Upper lobe of left lung (tissue), 6 donors: Measurements from ENCODE around the gene ZIC5. TPM values are rescaled to one million over a fixed set of nuclear protein-coding genes. Genes with fewer than 3 reads are reported as not detected.

Experiments
- ATAC-seq, 2 donors: fragments of 200-7000 bp; cut with Tn5 transposase; one replicate each; pipeline ENCODE4 v1.9.1; 2022; ENCODE audit warnings: mild to moderate bottlenecking in 2 of 2, moderate library complexity in 2 of 2; ENCODE audit not compliant: low FRiP score in 2 of 2
- DNase-seq, 2 donors: peaks; one replicate each; pipeline ENCODE4 v3.0.0-alpha.2; 2019 to 2020
- H3K27ac ChIP-seq, 4 donors: fragments of 200-600 bp; sonication (generic); one replicate each; pipeline ENCODE4 v1.5.1; 2016 to 2019
- H3K27me3 ChIP-seq, 4 donors: fragments of 200-600 bp; sonication (generic); one replicate each; pipeline ENCODE4 v1.5.1; 2017 to 2019
- H3K36me3 ChIP-seq, 4 donors: fragments of 200-600 bp; sonication (generic); one replicate each; pipeline ENCODE4 v1.5.1; 2016 to 2019
- H3K4me1 ChIP-seq, 4 donors: fragments of 200-600 bp; sonication (generic); one replicate each; pipeline ENCODE4 v1.5.1; 2018 to 2019
- H3K4me3 ChIP-seq, 4 donors: fragments of 200-600 bp; sonication (generic); one replicate each; pipeline ENCODE4 v1.5.1; 2017 to 2019; ENCODE audit warnings: mild to moderate bottlenecking in 2 of 4, moderate library complexity in 1 of 4
- H3K9me3 ChIP-seq, 4 donors: fragments of 200-600 bp; sonication (generic); one replicate each; pipeline ENCODE4 v1.5.1; 2018 to 2019
- EP300 ChIP-seq, 4 donors: sonication (generic); formaldehyde crosslinking; IDR thresholded peaks; one replicate each; pipeline ENCODE4 v1.5.1; 2017; ENCODE audit warnings: antibody characterized with exemption in 4 of 4, control low read depth in 2 of 4
- POLR2A ChIP-seq, 4 donors: fragments of 450-650 bp; IDR thresholded peaks; one replicate each; pipeline ENCODE4 v1.5.1; 2016 to 2017; ENCODE audit warnings: antibody characterized with exemption in 4 of 4, mild to moderate bottlenecking in 2 of 4
- POLR2AphosphoS5 ChIP-seq, 2 donors: sonication (generic); formaldehyde crosslinking; IDR thresholded peaks; one replicate each; pipeline ENCODE4 v1.5.1; 2017; ENCODE audit warnings: antibody characterized with exemption in 2 of 2
- WGBS, 2 donors: methylation state at CpG; one replicate each; pipeline ENCODE4 v1.1.5; 2017 to 2018; 5-methylcytosine and 5-hydroxymethylcytosine counted together
- total RNA-seq, 6 donors: library from RNA; depleted of rRNA in 4 of 6; stranded (reverse); fragments of >200 nt in 4 of 6; gene quantifications; one replicate each; pipeline versions ENCODE4 v1.1.0 to v1.2.1, GENCODE V29; 2016 to 2021
- TF ChIP-seq, protein P1 (sequence below), 6 experiments: fragments of 450-650 bp in 4 of 6; fragments of 200-600 bp in 2 of 6; sonication (generic) in 2 of 6; IDR thresholded peaks; one replicate each; pipeline ENCODE4 v1.5.1; 2016 to 2019; ENCODE audit warnings: antibody characterized with exemption in 6 of 6
- donor health status: DM: no; HTN: no; CAD: no; lungs with moderate emphysema.
- donor health status: DM: no; HTN: yes; CAD: no; lungs with severe emphysema.

The ZIC5 gene
- total RNA-seq, 6 donors from 2014 or later, result 0.07 TPM; not detected in 5

DNA sequence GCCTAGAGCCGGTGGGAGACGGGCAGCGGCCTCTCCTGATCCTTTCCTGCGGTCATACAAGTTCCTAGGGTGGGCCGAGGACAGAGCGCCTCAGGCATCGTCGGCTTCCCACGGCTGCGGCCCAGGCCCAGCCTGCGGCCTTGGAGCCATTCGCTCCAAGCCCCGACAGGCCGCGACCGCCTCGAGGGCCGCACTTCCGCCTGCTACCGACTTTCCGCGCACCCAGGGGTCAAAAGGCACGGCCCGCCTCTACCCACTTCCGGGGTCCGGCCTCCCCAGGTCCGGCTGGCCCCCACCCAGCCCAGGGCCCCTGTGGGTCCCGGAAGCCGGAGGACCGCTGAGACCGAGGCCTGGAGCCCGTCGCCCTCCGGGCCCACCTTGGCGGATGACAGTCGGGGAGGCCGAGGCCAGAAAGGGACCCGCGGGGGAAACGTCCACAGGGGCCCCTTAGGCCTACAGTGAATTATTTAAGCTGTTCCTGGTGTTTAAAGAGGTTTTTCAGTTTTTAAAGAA, 26.2 kb upstream of the ZIC5 start:
- TF ChIP-seq, protein P1, sequence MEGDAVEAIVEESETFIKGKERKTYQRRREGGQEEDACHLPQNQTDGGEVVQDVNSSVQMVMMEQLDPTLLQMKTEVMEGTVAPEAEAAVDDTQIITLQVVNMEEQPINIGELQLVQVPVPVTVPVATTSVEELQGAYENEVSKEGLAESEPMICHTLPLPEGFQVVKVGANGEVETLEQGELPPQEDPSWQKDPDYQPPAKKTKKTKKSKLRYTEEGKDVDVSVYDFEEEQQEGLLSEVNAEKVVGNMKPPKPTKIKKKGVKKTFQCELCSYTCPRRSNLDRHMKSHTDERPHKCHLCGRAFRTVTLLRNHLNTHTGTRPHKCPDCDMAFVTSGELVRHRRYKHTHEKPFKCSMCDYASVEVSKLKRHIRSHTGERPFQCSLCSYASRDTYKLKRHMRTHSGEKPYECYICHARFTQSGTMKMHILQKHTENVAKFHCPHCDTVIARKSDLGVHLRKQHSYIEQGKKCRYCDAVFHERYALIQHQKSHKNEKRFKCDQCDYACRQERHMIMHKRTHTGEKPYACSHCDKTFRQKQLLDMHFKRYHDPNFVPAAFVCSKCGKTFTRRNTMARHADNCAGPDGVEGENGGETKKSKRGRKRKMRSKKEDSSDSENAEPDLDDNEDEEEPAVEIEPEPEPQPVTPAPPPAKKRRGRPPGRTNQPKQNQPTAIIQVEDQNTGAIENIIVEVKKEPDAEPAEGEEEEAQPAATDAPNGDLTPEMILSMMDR (IDR thresholded peaks at IDR 0.05), result no peak
- TF ChIP-seq POLR2A (IDR thresholded peaks at IDR 0.05), result no peak
- no peak for TF ChIP-seq POLR2AphosphoS5 (IDR thresholded peaks at IDR 0.05)
- no peak for TF ChIP-seq EP300 (IDR thresholded peaks at IDR 0.05)
- ATAC-seq (peak in 1 of 2 donors; percentile 24), DNase-seq (peak in 1 of 2 donors; percentile 78)
- Histone ChIP-seq H3K4me1 (peaks cover 2 to 17% (median 7%) of the 10 kb centered on the region in 4 donors), H3K9me3 (peaks cover 0 to 8% (median 2%) of the 10 kb centered on the region in 4 donors), H3K27ac (no peak overlapping the region), H3K4me3 (no peak overlapping the region), H3K27me3 (peaks cover 0 to 54% (median 27%) of the 10 kb centered on the region in 4 donors), H3K36me3 (no peaks in the 10 kb centered on the region)
- 43 to 49% methylated on average over 10 to 40 of the region's 40 CpGs for WGBS, 2 donors

DNA sequence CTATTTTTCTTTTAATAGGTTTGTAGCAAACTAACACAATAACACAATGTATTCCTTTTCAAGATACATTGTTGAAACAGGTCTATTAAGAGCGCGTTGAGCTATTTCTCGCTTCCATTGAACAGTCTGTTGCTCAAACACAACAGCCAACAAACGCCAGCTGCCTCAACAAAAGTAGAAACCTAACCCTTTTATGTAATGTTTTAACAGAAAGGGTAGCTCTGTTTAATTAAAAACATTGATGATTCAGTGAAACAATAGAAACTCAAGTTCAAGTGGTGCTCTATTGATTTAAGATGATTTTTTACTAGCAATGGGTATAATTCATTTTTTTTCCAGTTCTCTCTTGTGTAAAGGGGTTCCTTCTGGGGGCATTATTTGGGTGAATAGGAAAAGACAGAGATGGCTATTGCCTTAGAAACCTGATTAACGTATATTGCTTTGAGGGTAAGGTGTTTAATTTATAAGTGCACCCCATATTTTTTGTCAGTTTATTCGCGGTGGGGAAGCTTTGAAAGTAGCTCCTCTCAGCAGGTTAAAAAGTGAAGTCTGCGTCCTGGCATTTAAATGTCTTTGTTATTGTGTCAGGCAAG, 24.9 kb upstream of the ZIC5 start:
- TF ChIP-seq, protein P1 (IDR thresholded peaks at IDR 0.05), result no peak
- TF ChIP-seq POLR2A (IDR thresholded peaks at IDR 0.05) (no peak), EP300 (IDR thresholded peaks at IDR 0.05) (no peak), POLR2AphosphoS5 (IDR thresholded peaks at IDR 0.05) (no peak)
- H3K4me1 ChIP-seq, result peaks cover 2 to 17% (median 7%) of the 10 kb centered on the region in 4 donors
- ATAC-seq, result no peak
- H3K27ac ChIP-seq, result no peak overlapping the region
- H3K36me3 ChIP-seq, result no peaks in the 10 kb centered on the region
- H3K27me3 ChIP-seq, result peaks cover 3 to 67% (median 38%) of the 10 kb centered on the region in 4 donors
- peaks cover 0 to 8% (median 2%) of the 10 kb centered on the region in 4 donors for H3K9me3 ChIP-seq
- DNase-seq, result no peak
- H3K4me3 ChIP-seq, result no peak overlapping the region
- WGBS, 2 donors, result 15 to 23% methylated on average over 8 of the region's 8 CpGs

DNA sequence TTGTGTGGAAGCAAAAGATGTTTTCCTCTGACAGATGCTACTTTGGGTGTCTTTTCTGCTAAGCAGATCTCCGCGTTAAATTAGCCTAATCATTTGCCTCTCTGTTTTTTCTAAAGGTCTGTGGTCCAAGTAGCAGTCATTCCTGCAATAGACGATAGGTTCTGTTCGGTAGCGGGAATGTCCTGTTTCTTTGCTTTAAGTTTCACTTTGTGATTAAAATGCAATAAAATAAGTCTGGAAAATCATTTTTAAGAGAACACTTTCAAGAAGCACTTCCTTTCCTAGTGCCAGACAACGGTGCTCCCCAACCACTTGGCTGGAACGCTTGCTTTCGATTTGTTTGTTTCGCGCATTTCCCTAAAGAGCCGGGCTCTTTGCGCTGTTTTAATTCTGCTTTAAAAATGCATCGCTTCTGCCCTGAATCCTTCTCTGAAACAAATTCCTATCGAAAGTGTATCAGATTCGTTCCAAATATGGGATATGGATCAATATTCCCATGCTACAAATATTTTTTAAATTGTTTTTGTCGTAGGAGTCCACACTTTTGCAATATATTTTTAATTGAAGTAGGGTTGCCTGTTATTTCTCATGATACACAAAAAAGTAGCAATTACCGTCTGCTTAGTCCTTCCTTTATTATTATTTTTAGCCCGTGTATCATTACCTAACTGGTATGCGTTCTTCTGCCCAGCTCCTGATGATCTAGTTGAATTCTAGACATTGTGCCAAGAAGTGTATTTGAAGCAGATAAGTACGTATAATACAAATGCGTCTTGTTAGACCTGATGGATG, 24.2 kb upstream of the ZIC5 start:
- DNase-seq (no peak), ATAC-seq (no peak)
- no peaks in the 10 kb centered on the region for H3K36me3 ChIP-seq
- peaks cover 7 to 74% (median 45%) of the 10 kb centered on the region in 4 donors for H3K27me3 ChIP-seq
- no peak overlapping the region for H3K4me3 ChIP-seq
- H3K4me1 ChIP-seq, result peaks cover 2 to 21% (median 7%) of the 10 kb centered on the region in 4 donors
- TF ChIP-seq, protein P1 (IDR thresholded peaks at IDR 0.05), result no peak
- TF ChIP-seq EP300 (IDR thresholded peaks at IDR 0.05) (no peak), POLR2A (IDR thresholded peaks at IDR 0.05) (no peak), POLR2AphosphoS5 (IDR thresholded peaks at IDR 0.05) (peak in 1 of 2 donors; percentile 55)
- H3K9me3 ChIP-seq, result peaks cover 0 to 8% (median 2%) of the 10 kb centered on the region in 4 donors
- WGBS, 2 donors, result 10 to 13% methylated on average over 21 of the region's 21 CpGs
- H3K27ac ChIP-seq, result no peak overlapping the region

DNA sequence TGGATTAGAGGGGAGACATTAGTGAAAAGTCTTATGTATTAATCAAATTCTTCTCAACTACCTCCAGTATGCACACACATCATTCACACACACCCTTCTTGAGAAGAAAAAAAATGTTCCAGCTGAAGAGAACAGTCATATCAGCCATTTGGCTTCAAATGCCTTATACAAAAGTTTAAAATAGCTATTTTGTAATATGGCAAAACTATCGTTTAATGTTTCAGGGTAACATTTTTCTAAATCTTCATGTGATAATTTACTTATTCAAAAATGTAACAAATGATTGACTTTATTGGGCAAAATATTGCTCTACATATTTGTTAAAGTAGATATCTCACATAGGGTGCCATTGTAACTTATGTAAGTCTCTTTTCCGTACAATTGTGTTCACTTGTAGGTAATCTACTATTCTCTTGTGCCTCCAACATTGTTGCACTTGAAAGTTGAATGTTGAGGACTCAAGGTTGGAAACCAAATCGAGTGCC, 23.6 kb upstream of the ZIC5 start:
- H3K9me3 ChIP-seq, result peaks cover 0 to 8% (median 2%) of the 10 kb centered on the region in 4 donors
- WGBS, 2 donors, result 17% methylated on average over 3 of the region's 3 CpGs
- peaks cover 7 to 80% (median 48%) of the 10 kb centered on the region in 4 donors for H3K27me3 ChIP-seq
- no peak overlapping the region for H3K4me3 ChIP-seq
- H3K4me1 ChIP-seq, result peaks cover 2 to 28% (median 7%) of the 10 kb centered on the region in 4 donors
- DNase-seq (no peak), ATAC-seq (no peak)
- H3K36me3 ChIP-seq, result no peaks in the 10 kb centered on the region
- no peak overlapping the region for H3K27ac ChIP-seq
- TF ChIP-seq, protein P1 (IDR thresholded peaks at IDR 0.05), result no peak
- TF ChIP-seq POLR2AphosphoS5 (IDR thresholded peaks at IDR 0.05) (no peak), EP300 (IDR thresholded peaks at IDR 0.05) (no peak), POLR2A (IDR thresholded peaks at IDR 0.05) (no peak)
